Inflammatory macrophage treated with lipopolysaccharide for 1 hour (primary cell): ENCODE measurements around the gene HEYL.

Source experiments
- DNase-seq, 2 donors: peaks; one replicate each; pipeline ENCODE4 v3.0.0-alpha.2; 2020 to 2022

The HEYL gene

DNA sequence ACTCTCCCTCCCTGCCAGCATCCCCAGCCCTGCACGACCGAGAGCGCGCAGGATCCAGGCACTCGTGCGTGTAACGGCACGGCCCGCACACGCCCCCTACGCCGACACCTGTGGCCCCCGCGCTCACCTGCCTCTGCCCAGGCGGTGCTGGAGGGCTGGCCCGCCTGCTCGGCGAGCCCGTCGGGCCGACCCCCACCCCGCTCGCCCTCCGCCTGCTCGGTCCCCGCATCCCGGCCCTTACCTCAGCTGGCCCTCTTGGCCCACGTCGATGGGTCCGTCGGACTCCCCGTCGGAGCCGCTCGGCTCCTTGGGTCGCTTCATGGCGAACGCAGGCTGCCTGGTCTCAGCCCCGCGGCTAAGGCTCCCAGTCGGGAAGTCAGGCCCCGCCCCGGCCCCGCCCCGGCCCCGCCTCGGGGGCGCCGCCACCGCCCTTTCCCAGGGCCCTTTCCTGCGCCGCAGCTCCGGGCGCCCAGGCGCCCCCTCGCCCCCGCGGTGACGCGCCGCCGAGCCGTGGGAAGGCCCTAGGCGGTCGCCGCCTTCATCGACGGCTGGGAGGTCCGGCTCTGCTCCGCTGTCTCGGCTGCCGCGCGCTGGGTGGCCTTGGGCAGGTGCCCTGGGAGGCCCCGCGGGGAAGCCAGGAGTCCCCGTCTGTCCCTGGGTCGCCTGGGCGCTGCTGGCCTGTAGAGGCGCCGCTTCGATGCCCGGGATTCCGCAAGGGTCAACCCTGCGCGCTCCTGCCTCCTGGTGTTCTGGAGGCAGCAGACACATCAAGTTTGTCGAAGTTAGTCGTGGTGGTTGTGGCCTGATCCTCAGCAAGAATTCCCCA lies at the start of gene HEYL:
TSS of gene HEYL (minus strand) at position 339 of the 826 bp plus-strand sequence. CDS start at position 321, 18 bp downstream.
- peak; percentile 58 to 79 for DNase-seq

GRCh38 chr1:39689214-39689613 lies 49.8 kb upstream of the HEYL start:
- DNase-seq: no peak

DNA sequence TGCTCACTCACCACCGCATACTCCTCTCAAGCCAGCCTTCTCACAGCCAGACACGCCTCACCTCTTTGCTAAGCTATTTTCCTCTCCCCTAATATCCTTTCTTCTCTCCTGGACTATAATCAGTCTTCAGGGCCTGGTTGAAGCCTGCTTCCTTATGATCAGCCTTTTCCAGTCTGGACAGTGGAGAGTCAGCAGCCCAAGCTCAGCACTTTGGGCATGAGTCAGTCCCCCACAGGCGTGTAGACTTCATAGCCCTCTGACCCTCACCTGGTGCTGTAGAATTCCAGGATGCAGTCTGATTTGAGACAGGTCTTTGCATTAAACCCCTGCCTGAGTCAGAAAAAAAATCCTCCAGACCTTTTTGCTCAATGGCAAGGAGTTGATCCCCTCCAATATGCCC lies 49.3 kb upstream of the HEYL start:
- no peak for DNase-seq

DNA sequence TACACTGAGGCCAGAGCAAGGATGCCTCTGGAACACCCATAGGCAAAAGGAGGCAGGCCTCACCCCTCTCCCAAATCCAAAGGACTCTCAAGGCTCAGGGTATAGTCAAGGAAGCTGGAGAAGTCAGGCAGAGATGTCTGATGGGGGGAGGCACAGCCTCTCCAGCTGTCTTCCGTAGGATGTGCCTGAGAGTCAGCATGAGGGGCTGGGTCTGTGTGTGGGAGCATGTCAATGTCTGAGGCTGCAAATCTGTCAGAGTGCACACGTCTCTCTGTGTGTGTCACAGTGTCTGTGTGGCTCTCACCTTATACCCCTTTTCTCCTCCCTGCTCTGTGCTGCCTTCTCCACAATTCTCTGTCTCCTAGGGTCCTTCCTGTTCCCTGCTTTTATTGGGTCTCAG lies 47.8 kb upstream of the HEYL start:
- DNase-seq: no peak

DNA sequence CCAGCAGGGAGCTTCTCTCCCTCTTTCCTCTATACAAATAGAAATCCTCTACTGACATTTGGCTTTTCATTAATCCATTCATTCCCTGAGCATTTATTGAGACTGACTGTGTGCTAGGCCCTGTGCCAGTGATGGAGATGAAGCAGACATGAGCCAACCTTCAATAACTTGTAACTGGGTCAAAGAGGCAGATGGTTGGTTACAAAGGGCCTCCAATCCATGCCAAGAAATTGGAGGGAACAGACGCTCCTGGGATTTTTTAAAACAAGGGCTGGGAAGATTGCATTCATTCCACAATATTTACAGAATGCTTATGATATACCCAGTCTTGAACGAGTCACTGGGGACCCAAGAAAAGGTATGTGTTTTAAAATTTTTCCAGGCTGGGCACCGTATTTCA lies 45.6 kb upstream of the HEYL start:
- no peak for DNase-seq

GRCh38 chr1:39684313-39684664 lies 44.8 kb upstream of the HEYL start:
- DNase-seq: no peak

DNA sequence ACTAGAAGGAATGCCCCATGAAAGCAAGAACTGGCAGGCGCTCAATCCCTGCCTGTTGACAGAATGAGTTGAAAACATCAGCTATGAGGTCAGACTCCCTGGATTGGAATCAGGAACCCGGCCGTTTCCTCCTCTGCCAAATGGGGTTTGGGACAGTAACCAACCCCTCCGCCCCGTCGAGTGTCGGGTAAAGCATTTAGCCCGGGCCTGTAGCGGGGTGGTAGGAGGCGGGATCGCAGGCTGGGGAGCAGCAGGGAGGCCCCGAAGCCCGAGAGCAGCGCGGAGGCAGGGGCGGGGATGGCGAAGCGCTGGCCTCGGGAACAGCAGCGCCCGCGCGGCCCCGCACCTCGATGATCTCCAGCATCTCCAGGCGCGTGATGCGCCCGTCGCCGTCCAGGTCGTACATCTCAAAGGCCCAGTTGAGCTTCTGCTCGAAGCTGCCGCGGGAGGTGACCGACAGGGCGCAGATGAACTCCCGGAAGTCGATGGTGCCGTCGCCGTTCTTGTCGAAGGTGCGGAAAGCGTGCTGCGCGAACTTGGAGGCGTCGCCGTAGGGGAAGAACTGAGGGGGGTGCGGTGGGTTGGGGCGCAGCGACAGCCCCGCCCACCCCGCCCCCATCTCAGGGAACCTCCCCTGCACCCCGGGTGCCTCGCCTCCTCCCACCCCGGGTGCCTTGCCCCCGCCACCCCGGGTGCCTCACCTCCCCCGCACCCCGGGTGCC lies 44.3 kb upstream of the HEYL start:
- DNase-seq: no peak

DNA sequence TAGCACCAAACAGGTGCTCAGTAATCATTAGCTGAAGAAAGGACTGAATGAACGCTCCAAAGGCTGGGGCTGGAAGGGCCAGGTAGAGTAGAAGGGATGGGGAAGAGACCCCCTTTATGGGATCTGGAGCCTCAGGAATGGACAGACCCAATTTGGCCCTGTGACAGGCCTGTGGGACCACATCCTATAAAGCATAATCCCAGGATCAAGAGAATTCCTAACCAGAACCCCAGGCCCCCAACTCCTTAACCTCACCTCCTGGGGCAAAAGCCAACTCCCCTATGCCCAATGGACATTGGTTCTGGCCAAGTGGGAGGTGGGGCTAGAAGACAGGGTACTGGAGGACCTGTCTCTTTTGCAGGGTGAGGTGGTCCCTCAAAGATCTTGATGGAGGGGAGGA lies 42.6 kb upstream of the HEYL start:
- no peak for DNase-seq

GRCh38 chr1:39681294-39681693 lies 41.9 kb upstream of the HEYL start:
- DNase-seq: no peak

DNA sequence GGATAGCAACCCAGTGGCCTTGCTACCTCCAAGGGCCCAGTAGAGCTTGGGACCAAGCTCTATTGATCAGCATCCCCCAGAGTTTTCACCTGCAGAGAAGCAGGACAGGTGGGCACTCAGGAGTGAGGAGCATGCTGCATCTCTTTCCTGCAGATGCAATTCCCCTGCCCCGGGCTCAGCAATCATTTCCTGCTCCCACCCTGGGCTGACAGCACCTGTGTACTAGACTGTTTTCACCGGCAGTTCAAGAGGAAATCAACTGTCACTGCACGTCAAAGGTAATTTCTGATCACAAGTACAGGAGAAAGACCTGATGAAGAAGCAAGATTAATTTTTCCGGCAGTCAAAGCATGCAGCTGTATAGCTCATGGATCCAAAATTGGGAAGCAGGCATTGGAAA lies 41.3 kb upstream of the HEYL start:
- no peak for DNase-seq

DNA sequence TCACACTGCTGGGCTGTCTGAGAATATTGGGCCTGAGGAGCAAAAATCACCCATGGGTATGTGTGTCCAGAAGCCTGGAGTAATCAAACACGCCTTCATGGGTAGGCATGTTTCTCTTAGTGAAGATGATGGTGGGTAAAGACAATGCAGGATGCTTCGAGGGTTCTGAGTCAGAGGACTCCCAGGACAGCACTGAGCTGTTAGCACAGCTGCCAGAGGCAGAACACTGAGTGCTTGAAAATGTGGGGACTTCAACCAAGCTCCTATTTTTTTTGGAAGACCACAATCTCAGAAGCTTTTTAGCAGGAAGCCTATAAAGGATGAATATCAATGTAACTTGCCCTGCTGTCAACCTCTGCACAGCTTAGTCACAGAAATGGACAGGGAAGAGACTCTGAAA lies 40.4 kb upstream of the HEYL start:
- DNase-seq: no peak

DNA sequence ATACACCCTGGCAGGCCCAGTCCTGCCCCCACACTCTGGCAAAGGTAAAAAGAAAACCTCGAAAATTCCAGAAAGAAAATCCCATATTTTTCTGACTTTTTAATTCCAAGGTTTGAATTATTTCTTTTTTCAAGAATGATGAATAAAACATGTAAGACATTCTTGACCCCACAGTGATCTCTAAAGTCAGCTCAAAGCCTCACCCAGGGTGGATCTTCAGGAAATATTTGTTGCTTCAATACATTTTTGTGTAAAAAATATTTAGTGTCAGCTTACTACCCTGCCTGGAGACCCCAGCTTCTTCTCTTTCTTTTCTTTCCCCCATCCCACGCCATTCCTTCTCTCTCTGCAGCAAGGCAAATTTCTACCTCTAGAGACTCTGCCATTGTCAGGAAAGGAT lies 39.4 kb upstream of the HEYL start:
- DNase-seq: no peak

GRCh38 chr1:39677645-39678044 lies 38.2 kb upstream of the HEYL start:
- no peak for DNase-seq

- DNase-seq: peak in 1 of 2 donors; percentile 4
Measured at GRCh38 chr1:39676948-39677548, 37.6 kb upstream of the HEYL start.

GRCh38 chr1:39675220-39675619 lies 35.8 kb upstream of the HEYL start:
- DNase-seq: no peak

DNA sequence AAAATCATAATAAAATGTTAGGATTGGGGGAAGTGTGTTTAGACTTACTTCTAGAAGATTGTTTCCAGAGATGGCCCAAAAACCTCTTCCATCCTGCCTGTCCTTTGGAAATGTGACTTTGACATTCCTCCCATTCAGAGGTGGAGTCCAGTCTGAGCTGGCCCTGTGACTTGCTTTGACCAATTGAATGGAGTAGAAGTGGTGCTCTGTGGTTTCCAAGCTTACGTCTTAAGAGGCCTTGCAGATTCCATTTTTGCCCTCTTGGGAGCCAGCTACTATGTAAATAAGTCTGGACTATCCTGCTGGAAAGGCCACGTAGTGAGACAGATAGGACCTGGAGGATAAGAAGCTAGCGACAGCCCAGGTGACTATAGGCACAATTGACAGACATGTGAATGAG lies 33.8 kb upstream of the HEYL start:
- no peak for DNase-seq

GRCh38 chr1:39672551-39672947 lies 33.1 kb upstream of the HEYL start:
- peak in 1 of 2 donors; percentile 28 for DNase-seq

DNA sequence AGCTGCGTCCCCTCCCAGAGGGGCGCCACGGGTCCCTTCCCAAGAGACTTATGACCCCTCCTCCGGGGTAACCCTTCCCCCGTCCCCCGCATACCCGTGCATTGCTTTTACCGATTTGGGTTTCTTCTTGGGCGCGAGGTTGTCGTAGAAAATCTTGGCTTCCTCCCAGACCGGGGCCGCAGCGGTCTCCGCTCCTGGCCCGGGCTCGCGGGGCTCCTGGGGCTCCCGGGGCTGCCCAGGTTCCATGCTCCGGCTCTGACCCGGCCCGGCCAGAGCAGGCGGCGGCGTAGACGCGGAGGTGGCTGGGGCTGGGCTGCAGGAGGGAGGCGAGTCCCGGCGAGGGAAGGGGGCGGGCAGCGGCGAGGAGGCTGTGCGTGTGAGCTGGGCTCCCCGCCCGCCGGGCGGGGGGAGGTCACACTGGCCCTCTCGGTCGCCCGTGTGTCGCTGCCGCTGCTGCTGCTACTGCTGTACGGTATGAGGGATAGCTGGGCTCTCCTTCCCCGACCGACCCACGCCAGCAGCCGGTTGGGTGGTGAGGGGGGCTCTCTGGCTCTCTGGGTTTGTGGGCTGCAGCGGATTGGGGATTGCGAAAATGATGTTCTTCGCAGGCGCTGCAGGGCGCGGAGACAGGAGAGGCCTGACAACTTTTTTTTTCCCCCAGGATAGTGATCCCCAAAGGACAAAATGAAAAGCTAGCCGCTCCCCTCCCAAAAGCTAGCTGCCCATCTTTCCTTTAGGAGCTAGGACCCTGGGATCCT lies 32.5 kb upstream of the HEYL start, which contains the start of gene NT5C1A:
TSS of gene NT5C1A (minus strand) at position 315 of the 758 bp plus-strand sequence. CDS start at position 246, 69 bp downstream.
- DNase-seq: no peak

- DNase-seq: no peak
Measured at GRCh38 chr1:39671433-39671792, 32.0 kb upstream of the HEYL start.

DNA sequence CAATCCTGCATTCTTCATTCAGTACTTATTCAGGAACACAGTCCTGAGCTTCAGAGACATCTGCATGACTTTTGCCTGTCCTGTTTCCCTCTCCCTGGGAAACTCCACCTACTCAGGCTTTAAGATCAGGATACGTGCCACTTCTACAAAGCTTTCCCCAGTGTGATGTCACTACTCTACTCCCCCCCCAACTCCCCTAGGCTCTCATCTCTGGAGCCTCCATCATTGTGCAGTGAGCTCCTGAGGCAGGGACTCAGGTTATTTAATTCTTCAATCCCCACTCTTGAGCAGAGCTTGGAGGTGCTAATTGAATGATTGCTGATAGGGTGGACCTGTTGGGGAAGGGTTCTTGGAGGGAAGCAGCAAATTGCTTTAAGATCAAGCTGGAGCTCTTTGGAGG lies 31.2 kb upstream of the HEYL start:
- DNase-seq: no peak

- no peak for DNase-seq
Measured at GRCh38 chr1:39668894-39669293, 29.5 kb upstream of the HEYL start.

DNA sequence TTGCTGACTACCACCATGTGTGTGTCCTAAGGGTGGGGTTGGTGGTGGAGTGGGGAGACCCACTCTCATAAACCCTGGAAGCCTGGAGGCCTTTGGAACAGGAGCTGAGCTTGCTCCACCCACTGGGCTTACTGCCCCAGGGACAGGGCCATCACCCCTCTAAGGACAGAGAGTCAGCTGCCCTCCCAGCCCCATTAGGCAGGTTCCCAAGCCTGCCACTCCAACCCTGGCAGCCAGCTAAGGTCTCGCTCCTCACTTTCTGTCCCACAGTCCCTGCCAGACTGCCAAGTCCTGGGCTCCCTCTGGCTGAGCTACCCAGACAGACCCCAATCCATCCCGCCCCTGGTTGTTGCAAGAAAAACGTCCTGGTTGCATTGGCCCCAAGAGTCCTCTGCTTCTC lies 28.7 kb upstream of the HEYL start:
- DNase-seq: no peak

DNA sequence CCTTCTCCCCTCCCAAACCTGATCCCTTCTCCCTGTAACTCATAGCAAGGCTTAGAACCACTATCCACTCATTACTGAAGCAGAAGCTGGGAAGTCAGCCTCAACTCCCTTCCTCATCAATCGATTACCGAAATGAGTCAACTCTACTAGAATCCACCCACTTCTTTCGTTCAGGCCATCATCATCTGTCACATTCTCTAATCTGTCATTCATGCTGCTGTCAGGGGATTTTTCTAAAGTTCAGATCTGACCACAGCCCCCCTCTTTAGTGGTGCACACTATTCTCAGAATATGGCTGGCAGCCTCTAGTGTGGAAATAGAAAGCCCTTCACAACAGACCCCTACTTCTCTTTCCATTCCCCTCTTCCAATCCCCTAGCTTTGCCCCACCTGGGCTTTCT lies 27.3 kb upstream of the HEYL start:
- no peak for DNase-seq
